ENCODE results near the gene ZNF548. TPM values are rescaled to one million over a fixed set of nuclear protein-coding genes. Genes with fewer than 3 reads are reported as not detected.

Gene ZNF548
- total RNA-seq, 1 experiment from 2014 or later: 14.7 TPM

GRCh38 chr19:57389194-57389729 lies 392 bp upstream of the ZNF548 start:
- no peak for TF ChIP-seq REST (IDR thresholded peaks at IDR 0.05; ENCODE audit: insufficient read depth in 1 of 2, low read depth in 2 of 2, low read length in 1 of 2)
- no peak for TF ChIP-seq TCF7L2 (IDR thresholded peaks at IDR 0.05; ENCODE audit: low read depth, low read length)
- no peak for TF ChIP-seq CTCF (IDR thresholded peaks at IDR 0.05)
- no peak for TF ChIP-seq SIN3A (IDR thresholded peaks at IDR 0.05; ENCODE audit: borderline replicate concordance, insufficient read depth, low read depth, low read length)
- TF ChIP-seq POLR2AphosphoS5 (IDR thresholded peaks at IDR 0.05; ENCODE audit: low read depth, low read length): no peak
- H3K9me3 ChIP-seq (ENCODE audit: control insufficient read depth, insufficient read depth, low read depth, low read length): peaks cover 13% of the 10 kb centered on the region; the same call in 1 of the 2 replicates
- in situ Hi-C loops (cut with HindIII; ENCODE audit: low pct_unique_long_range_greater_than_20kb, low sequenced_read_pairs) (no loop called here), intact Hi-C loops (cut with micrococcal nuclease; ENCODE audit: unreplicated experiment) (no loop called here)
- ATAC-seq (no peak), DNase-seq (ENCODE audit: low read depth, low spot score) (no peak)
- no peaks in the 10 kb centered on the region for H3K4me1 ChIP-seq (ENCODE audit: control insufficient read depth, insufficient read depth, low read length)
- H3K27ac ChIP-seq (ENCODE audit: low read length): peak overlapping the region; percentile 90
- H3K27me3 ChIP-seq (ENCODE audit: control insufficient read depth, insufficient read depth, low read length): no peaks in the 10 kb centered on the region
- no peaks in the 10 kb centered on the region for H3K36me3 ChIP-seq (ENCODE audit: control insufficient read depth, insufficient read depth, low read length)
- POLR2A ChIA-PET: interaction anchor here (0.6 to 1.1 kb wide), 9 partner anchors 21 to 655 kb away, joined by 3 to 6 read pairs (median 3); partner anchors contain the start of genes TRAPPC2B, ZNF304 and ZNF547
- BruUV-seq (replicated peaks): no TSS peak
- CTCF ChIA-PET: no interaction called here
- H3K4me3 ChIP-seq (ENCODE audit: low read depth in 2 of 2, low read length in 2 of 2): peak overlapping the region; percentile 67 to 89

GRCh38 chr19:57395710-57396109 lies 6.1 kb downstream of the ZNF548 start:
- ChIA-PET CTCF (no interaction called here), POLR2A (no interaction called here)
- H3K4me1 ChIP-seq (ENCODE audit: control insufficient read depth, insufficient read depth, low read length): no peaks in the 10 kb centered on the region
- H3K9me3 ChIP-seq (ENCODE audit: control insufficient read depth, insufficient read depth, low read depth, low read length): peaks cover 42% of the 10 kb centered on the region
- no peak for TF ChIP-seq POLR2AphosphoS5 (IDR thresholded peaks at IDR 0.05; ENCODE audit: low read depth, low read length)
- TF ChIP-seq TCF7L2 (IDR thresholded peaks at IDR 0.05; ENCODE audit: low read depth, low read length): no peak
- no peak for TF ChIP-seq CTCF (IDR thresholded peaks at IDR 0.05)
- ATAC-seq: no peak
- H3K4me3 ChIP-seq (ENCODE audit: low read depth in 2 of 2, low read length in 2 of 2): no peak overlapping the region
- BruUV-seq (replicated peaks): no TSS peak
- no peak for DNase-seq (ENCODE audit: low read depth, low spot score)
- H3K27ac ChIP-seq (ENCODE audit: low read length): no peak overlapping the region
- in situ Hi-C loops (cut with HindIII; ENCODE audit: low pct_unique_long_range_greater_than_20kb, low sequenced_read_pairs): no loop called here
- H3K36me3 ChIP-seq (ENCODE audit: control insufficient read depth, insufficient read depth, low read length): 0 out of 2 replicates have a peak, but pooled peaks cover 2% of the 10 kb centered on the region
- H3K27me3 ChIP-seq (ENCODE audit: control insufficient read depth, insufficient read depth, low read length): no peaks in the 10 kb centered on the region
- intact Hi-C loops (cut with micrococcal nuclease; ENCODE audit: unreplicated experiment): no loop called here
